Uterine smooth muscle cell (primary cell): Measurements from ENCODE around the gene SNAP23. TPM values are rescaled to one million over a fixed set of nuclear protein-coding genes. Genes with fewer than 3 reads are reported as not detected.

Source experiments
- total RNA-seq: library from RNA; depleted of rRNA; stranded (reverse); fragments of >200 nt; gene quantifications from 2 replicates; pipeline ENCODE4 v1.2.3, GENCODE V29; 2014

The SNAP23 gene
- total RNA-seq = 61.6 and 67.5 TPM in 2 replicates

DNA sequence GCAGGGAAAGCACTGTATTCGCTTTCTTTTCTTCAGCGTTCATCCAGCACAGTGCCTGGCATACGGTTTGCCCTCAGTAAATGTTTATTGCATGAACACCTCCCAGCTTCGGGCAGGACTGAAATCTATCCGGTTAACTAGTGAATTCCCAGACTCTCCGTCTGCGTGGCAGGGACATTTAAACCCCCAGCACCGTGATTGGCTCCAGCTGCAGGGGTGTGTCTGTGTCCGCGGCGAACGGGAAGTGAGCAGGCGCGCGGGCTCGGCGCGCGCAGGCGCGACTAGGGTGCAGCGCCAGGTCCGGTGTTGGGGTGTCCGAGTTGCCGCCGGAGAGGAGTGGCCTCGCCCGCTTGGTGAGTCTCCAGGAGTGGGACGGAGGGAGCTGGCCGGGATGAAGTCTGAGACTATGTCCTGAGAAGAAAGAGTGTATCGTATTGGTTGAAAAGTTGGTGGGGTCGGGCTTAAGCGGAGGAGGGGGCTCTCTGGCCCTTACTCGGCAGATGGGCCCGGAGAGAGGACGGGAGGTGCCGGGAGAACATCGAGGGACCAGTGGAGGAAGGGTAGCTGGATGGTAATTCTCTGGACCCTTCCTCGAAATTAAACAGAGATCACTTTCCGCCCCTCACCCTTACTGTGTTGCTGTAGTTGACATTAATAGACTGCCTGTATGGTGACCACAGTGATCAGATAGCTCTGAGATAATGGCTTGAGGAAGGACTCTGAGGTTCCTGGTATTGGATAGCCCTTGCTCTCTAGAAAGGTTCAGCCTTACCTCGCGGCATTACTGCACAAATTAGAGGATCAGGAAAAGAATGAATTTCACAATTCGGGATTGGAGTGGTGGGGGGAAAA lies at the start of gene SNAP23:
Gene SNAP23 (plus strand): TSS at position 274 of the 852 bp plus-strand sequence. CDS start 16,213 bp downstream, outside the sequence.

DNA sequence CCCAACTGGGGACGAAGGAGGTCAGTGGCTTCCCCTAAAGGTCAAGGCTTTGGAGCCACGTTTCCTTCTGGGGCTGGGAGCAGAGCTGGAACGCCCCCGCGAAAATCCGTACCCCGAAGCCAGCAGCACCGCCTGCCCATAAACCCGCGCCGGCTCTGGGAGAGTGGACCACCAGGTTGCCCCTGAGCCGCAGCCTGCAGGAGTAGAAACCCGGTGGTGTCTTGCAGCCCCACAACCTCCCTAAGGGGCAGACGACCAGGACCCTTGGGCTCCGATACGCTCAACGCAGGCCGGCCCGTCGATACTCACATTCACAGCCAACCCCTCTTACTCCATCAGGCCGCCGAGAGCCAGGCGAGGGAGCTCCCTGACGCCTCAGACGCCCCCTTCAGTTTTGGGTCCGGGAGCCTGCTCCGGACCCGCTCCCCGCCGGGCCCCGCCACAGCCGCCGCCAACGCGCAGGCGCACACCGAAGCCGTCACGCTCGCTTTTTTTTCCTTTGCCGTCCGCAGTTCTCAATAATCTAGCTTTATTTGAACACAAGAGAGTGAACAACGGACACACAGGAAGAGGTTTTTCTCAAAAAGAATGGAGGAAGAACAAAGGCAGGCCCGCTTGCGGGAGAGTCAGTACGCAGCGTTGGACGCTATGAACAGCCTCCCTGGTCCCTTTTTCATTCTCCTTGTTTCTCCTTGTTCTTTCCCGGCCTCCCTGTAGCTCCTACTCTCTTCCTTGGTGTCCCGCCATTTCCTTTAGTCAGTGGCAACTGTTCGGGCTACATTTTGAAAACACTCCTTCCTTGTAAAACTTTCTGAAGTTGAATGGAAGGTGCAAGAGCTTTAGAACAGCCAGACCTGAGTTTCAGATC lies 4.5 kb upstream of the SNAP23 start, which contains the start of gene ZNF106:
Gene ZNF106 (minus strand): TSS at position 471 of the 868 bp plus-strand sequence. CDS start 18,852 bp downstream, outside the sequence.

DNA sequence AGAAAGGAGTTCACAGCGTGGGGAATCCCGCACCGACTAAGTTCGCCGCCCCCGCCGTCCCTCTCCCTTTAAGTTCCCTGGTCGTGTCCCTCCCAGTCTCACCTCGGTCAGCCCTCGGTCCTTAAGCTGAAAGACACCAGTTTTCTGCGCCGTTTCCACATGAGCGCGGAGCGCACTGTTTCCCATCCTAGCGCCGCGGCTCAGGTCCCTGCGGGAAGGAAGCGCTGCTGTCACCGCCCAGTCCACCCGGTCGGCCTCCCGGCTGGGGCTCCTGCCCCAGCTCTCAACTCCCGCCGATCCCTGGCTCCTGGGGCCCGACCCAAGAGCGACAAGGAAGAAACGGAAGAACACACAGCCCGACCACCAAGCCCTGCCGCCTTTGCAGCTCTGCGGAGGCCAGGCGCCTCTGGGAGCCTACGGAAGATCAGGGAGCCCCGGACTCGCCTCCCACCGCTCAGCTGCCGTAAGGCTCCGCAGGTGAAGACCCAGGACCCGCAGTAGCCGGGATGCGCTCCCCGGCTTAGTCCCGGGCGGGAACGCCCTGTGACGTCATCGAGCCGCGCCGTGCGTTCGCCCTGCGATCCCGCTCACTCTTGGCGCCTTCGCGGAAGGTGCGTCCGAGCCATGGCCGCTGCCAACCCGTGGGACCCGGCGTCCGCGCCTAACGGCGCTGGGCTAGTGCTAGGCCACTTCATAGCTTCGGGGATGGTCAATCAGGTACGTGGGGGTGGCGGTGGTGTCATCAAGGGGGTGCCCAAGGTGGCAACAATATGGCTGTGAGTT lies 53.0 kb downstream of the SNAP23 start, which contains the start of the genes HAUS2 and LRRC57:
Gene HAUS2 (plus strand): TSS at position 590 of the 783 bp plus-strand sequence. CDS start 35 bp downstream, at position 625.
Gene LRRC57 (minus strand): TSS at position 545 of the 783 bp plus-strand sequence. CDS start 359 bp downstream, at position 186.

DNA sequence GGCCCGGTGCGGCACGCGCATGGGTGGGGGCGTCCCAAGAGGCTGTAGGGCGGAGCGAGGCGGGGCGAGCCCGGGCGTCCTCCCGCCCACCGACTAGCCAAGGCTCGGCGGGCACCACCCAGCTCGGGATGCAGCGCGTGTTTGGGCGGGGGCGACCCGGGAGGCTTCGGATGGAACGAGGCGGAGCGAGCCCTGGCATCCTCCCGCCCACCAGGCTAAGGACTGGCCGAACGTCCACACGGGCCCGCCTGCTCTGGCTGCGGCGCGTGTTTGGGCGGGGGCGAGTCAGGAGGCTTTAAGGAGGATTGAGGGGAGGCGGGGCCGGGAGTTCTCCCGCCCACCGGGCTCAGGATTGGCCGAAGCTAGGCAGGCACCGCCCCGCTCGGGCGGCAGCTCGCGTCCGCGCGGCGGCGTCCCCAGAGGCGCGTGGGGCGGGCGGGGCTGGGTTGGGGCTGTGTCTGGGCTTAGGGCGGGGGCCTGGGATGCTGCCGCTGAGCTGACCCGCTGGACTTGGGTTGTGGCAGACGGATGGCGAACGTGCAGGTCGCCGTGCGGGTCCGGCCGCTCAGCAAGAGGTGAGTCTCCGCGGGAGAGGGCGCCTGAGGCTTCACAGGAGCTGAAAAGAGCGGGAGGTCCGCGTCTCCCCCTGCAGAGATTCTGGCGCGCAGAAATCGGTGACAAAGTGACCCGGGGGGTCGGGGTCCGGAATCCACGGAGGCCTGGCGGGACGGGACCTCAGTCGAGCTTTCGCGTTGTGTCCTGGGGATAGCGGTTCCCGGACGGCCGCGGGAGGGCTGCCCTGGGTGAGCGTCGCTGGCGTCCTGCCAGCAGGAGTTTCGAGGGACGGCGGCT lies 80.0 kb downstream of the SNAP23 start, which contains the start of gene STARD9:
Gene STARD9 (plus strand): TSS at position 419 of the 852 bp plus-strand sequence. CDS start 110 bp downstream, at position 529.

Other genes with a start within 250 kb of the SNAP23 start
- 19.5 and 19.9 TPM in 2 replicates for gene GANC, start 222.4 kb upstream of the SNAP23 start, total RNA-seq
- gene TMEM87A, start 222.2 kb upstream of the SNAP23 start, total RNA-seq = 62.4 and 68.0 TPM in 2 replicates
- gene CAPN3, start 136.1 kb upstream of the SNAP23 start, total RNA-seq = 0.44 and 1.6 TPM in 2 replicates
- gene ZNF106, start 4.5 kb upstream of the SNAP23 start, total RNA-seq = 69.1 and 97.6 TPM in 2 replicates
- gene LRRC57, start 53.2 kb downstream of the SNAP23 start, total RNA-seq = 13.2 and 15.7 TPM in 2 replicates
- 40.6 and 56.8 TPM in 2 replicates for gene HAUS2, start 53.2 kb downstream of the SNAP23 start, total RNA-seq
- gene STARD9, start 80.0 kb downstream of the SNAP23 start, total RNA-seq = 9.8 and 13.4 TPM in 2 replicates
- gene CDAN1, start 241.5 kb downstream of the SNAP23 start, total RNA-seq = 14.0 and 17.6 TPM in 2 replicates